SK-N-SH treated with all-trans-retinoic acid at 6 μM for 48 hours (cell line): ENCODE measurements around the gene SKP1.

Experiments
- BACH2 ChIP-seq: fragments of 250-450 bp; sonication (Bioruptor Pico); IDR thresholded peaks from 2 replicates; pipeline ENCODE4 v1.9.0; 2021; ENCODE audit warnings: mild to moderate bottlenecking, borderline replicate concordance
- CREB5 ChIP-seq: fragments of 250-450 bp; sonication (Bioruptor Pico); IDR thresholded peaks from 2 replicates; pipeline ENCODE4 v1.5.1; 2020; ENCODE audit warnings: low read depth, mild to moderate bottlenecking, moderate library complexity
- CSRNP3 ChIP-seq: fragments of 250-450 bp; sonication (Bioruptor Pico); IDR thresholded peaks from 2 replicates; pipeline ENCODE4 v1.5.1; 2021; ENCODE audit warnings: mild to moderate bottlenecking, moderate library complexity
- ESRRG ChIP-seq: fragments of 250-450 bp; sonication (Bioruptor Pico); IDR thresholded peaks from 2 replicates; pipeline ENCODE4 v1.6.1; 2021; ENCODE audit warnings: mild to moderate bottlenecking
- PATZ1 ChIP-seq: fragments of 250-450 bp; sonication (Bioruptor Pico); IDR thresholded peaks from 2 replicates; pipeline ENCODE4 v1.8.0; 2020; ENCODE audit warnings: mild to moderate bottlenecking, moderate library complexity, borderline replicate concordance
- PPARA ChIP-seq: fragments of 250-450 bp; sonication (Bioruptor Pico); IDR thresholded peaks from 2 replicates; pipeline ENCODE4 v1.5.0; 2020; ENCODE audit warnings: mild to moderate bottlenecking, borderline replicate concordance
- SNAI2 ChIP-seq: fragments of 250-450 bp; sonication (Bioruptor Pico); IDR thresholded peaks from 2 replicates; pipeline ENCODE4 v1.5.0; 2020; ENCODE audit warnings: mild to moderate bottlenecking, moderate library complexity
- TCF4 ChIP-seq: fragments of 250-450 bp; sonication (Bioruptor Pico); IDR thresholded peaks from 2 replicates; pipeline ENCODE4 v1.8.0; 2021; ENCODE audit warnings: mild to moderate bottlenecking, moderate library complexity, borderline replicate concordance
- ZC3H10 ChIP-seq: fragments of 250-450 bp; sonication (Bioruptor Pico); IDR thresholded peaks from 2 replicates; pipeline ENCODE4 v1.5.1; 2021; ENCODE audit warnings: mild to moderate bottlenecking, moderate library complexity
- ZFP3 ChIP-seq: fragments of 250-450 bp; sonication (Bioruptor Pico); IDR thresholded peaks from 2 replicates; pipeline ENCODE4 v1.5.0; 2020; ENCODE audit warnings: mild to moderate bottlenecking, moderate library complexity
- ZFP30 ChIP-seq: fragments of 450-650 bp; formaldehyde crosslinking; IDR thresholded peaks from 2 replicates; pipeline ENCODE4 v1.5.0; 2022; ENCODE audit warnings: mild to moderate bottlenecking, moderate library complexity
- ZNF70 ChIP-seq: fragments of 450-650 bp; formaldehyde crosslinking; IDR thresholded peaks from 2 replicates; pipeline ENCODE4 v1.5.0; 2020; ENCODE audit warnings: mild to moderate bottlenecking, moderate library complexity
- ZNF8 ChIP-seq: fragments of 450-650 bp; formaldehyde crosslinking; IDR thresholded peaks from 2 replicates; pipeline ENCODE4 v1.5.0; 2020; ENCODE audit warnings: mild to moderate bottlenecking, moderate library complexity

- TF ChIP-seq PPARA (CRISPR knock-in tag) (no peak), CREB5 (CRISPR knock-in tag) (no peak), ZNF8 (CRISPR knock-in tag) (no peak), ZNF70 (CRISPR knock-in tag) (no peak), TCF4 (no peak), PATZ1 (no peak), ZFP3 (CRISPR knock-in tag) (no peak), ZC3H10 (no peak), ZFP30 (CRISPR knock-in tag) (no peak), BACH2 (CRISPR knock-in tag) (no peak), SNAI2 (CRISPR knock-in tag) (no peak), ESRRG (no peak), CSRNP3 (no peak)
Observed at GRCh38 chr5:134161513-134162395, 15.0 kb downstream of the SKP1 start.
